Colonic mucosa (tissue), 4 donors: Measurements from ENCODE around the gene FLT1. TPM values are rescaled to one million over a fixed set of nuclear protein-coding genes. Genes with fewer than 3 reads are reported as not detected.

ENCODE experiments used
- DNase-seq: peaks from one replicate; pipeline ENCODE4 v3.0.0-alpha.2; 2020
- H3K27ac ChIP-seq: fragments of 200-600 bp; one replicate; pipeline ENCODE4 v1.8.0; 2021
- H3K27me3 ChIP-seq: fragments of 200-600 bp; one replicate; pipeline ENCODE4 v1.8.0; 2021
- H3K36me3 ChIP-seq: fragments of 200-600 bp; one replicate; pipeline ENCODE4 v1.8.0; 2021
- H3K4me1 ChIP-seq: fragments of 200-600 bp; one replicate; pipeline ENCODE4 v1.8.0; 2021; ENCODE audit warnings: mild to moderate bottlenecking
- H3K4me3 ChIP-seq: fragments of 200-600 bp; one replicate; pipeline ENCODE4 v1.8.0; 2021
- H3K9ac ChIP-seq, 2 donors: one replicate each; pipeline ENCODE4 v1.7.0; 2013; ENCODE audit warnings: control low read depth in 2 of 2, low read depth in 2 of 2, low read length in 2 of 2
- H3K9me3 ChIP-seq: fragments of 200-600 bp; one replicate; pipeline ENCODE4 v1.8.0; 2021
- intact Hi-C: fragments of 100-400 bp; cut with DNase I; formaldehyde crosslinking; loops from one replicate; pipeline ENCODE4 v1.14.1; 2022
- total RNA-seq, 2 donors: library from RNA; stranded (reverse); fragmentation: NEBNext Ultra II Directional in 1 of 2; extraction: Animal tissue kit (Norgen Biotek cat#: 25700) in 1 of 2; gene quantifications; one replicate each; pipeline ENCODE4 v1.2.1, GENCODE V29; 2021
- TF ChIP-seq, protein P1 (sequence below): fragments of 200-600 bp; IDR thresholded peaks from one replicate; pipeline ENCODE4 v1.8.0; 2022; ENCODE audit warnings: antibody characterized with exemption, mild to moderate bottlenecking
- donor health status: healthy.
- donor health status: DM: no; HTN: no; CAD: no.
- donor health status: DM: no; HTN: no; CAD: no.

The FLT1 gene
- total RNA-seq, 2 donors from 2014 or later = 4.7 to 16.6 TPM

DNA sequence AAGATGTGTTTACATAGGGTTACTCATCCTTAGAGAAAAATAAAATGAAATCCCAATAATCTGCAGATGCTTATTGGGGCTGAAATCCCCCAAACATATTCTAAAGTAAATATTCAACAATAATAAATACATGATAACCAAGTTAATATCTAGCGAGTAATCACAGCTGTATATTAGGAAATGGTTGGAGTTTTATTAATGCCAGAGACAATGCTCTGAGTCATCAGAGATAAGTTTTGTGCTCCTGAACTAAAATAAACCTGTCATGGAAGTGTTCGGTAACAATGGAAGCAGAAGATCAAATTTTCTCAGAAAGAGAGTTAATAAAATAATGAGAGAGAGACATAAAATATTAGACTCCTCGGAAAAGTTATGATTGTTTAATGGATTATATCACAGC is 31.4 kb downstream of the FLT1 start:
- no peak overlapping the region for H3K4me3 ChIP-seq
- no peak for DNase-seq
- H3K27ac ChIP-seq = no peak overlapping the region
- H3K4me1 ChIP-seq = peaks cover 5% of the 10 kb centered on the region
- TF ChIP-seq, protein P1, sequence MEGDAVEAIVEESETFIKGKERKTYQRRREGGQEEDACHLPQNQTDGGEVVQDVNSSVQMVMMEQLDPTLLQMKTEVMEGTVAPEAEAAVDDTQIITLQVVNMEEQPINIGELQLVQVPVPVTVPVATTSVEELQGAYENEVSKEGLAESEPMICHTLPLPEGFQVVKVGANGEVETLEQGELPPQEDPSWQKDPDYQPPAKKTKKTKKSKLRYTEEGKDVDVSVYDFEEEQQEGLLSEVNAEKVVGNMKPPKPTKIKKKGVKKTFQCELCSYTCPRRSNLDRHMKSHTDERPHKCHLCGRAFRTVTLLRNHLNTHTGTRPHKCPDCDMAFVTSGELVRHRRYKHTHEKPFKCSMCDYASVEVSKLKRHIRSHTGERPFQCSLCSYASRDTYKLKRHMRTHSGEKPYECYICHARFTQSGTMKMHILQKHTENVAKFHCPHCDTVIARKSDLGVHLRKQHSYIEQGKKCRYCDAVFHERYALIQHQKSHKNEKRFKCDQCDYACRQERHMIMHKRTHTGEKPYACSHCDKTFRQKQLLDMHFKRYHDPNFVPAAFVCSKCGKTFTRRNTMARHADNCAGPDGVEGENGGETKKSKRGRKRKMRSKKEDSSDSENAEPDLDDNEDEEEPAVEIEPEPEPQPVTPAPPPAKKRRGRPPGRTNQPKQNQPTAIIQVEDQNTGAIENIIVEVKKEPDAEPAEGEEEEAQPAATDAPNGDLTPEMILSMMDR = no peak
- no peaks in the 10 kb centered on the region for H3K27me3 ChIP-seq
- intact Hi-C loops = no loop called here
- no peaks in the 10 kb centered on the region for H3K36me3 ChIP-seq
- no peaks in the 10 kb centered on the region for H3K9me3 ChIP-seq
- no peak overlapping the region for H3K9ac ChIP-seq

DNA sequence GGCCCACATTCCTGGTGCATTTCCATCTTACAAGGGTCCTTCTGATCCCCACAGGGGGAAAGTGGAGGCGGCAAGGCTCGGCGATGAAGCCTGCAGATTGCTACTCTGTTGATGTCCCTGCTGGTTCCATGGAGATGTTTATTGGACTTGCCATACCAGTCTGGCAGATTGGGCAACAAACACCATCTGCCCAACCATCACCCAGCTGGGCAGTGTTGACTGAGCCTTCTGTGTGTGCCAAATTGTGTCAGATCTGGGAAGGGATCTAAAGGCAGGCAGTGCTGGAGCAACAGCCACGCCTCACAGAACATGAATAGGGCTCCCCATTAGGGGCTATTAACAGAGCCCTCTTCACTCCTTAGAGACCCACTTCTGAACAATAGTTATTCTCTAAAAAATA is 35.0 kb downstream of the FLT1 start:
- DNase-seq = no peak
- Histone ChIP-seq H3K9me3 (no peaks in the 10 kb centered on the region), H3K27me3 (no peaks in the 10 kb centered on the region), H3K4me1 (no peaks in the 10 kb centered on the region), H3K4me3 (no peak overlapping the region), H3K9ac (no peak overlapping the region), H3K36me3 (no peaks in the 10 kb centered on the region), H3K27ac (no peak overlapping the region)
- TF ChIP-seq, protein P1 = no peak
- intact Hi-C loops = no loop called here

DNA sequence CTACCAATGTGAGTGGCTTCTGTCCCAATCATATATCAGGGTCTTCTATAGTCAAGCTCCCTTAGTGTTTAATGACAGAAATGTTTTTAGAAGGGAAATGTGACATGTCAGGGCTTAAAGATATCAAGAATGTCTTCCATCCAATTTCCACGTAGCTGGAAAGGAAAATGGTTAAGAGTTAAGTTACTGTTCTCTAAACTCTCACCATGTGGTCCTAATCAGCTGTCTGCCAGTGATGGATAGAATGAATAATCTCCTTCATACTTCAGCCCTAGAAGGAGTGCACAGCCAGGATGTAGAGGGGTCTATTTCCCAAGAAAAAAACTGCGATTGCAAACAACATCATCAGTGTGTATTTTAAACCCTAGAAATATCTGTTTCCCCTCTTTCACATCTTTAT is 36.3 kb downstream of the FLT1 start:
- Histone ChIP-seq H3K9ac (no peak overlapping the region), H3K9me3 (no peaks in the 10 kb centered on the region), H3K4me1 (no peaks in the 10 kb centered on the region), H3K4me3 (no peak overlapping the region), H3K27ac (no peak overlapping the region), H3K27me3 (no peaks in the 10 kb centered on the region), H3K36me3 (no peaks in the 10 kb centered on the region)
- no peak for DNase-seq
- intact Hi-C loops = no loop called here
- TF ChIP-seq, protein P1 = no peak

DNA sequence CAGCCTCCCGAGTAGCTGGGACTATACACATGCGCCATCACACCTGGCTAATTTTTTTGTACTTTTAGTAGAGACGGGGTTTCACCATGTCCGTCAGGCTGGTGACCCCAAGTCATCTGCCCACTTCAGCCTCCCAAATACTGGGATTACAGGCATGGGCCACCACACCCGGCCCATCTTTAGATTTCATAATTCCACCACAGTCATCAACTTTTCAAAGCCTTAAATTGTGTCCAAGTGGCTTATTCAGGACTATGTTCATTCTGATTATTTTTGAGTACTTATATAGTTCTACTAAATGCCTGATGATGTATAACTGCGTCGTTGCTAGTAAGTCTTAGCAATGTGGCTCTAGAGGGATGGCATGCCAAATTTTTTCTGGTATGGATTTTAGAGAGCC is 36.9 kb downstream of the FLT1 start:
- H3K9ac ChIP-seq = no peak overlapping the region
- H3K9me3 ChIP-seq = no peaks in the 10 kb centered on the region
- DNase-seq = no peak
- no peak overlapping the region for H3K27ac ChIP-seq
- H3K4me3 ChIP-seq = no peak overlapping the region
- TF ChIP-seq, protein P1 = no peak
- no peaks in the 10 kb centered on the region for H3K4me1 ChIP-seq
- no peaks in the 10 kb centered on the region for H3K36me3 ChIP-seq
- intact Hi-C loops = no loop called here
- no peaks in the 10 kb centered on the region for H3K27me3 ChIP-seq

DNA sequence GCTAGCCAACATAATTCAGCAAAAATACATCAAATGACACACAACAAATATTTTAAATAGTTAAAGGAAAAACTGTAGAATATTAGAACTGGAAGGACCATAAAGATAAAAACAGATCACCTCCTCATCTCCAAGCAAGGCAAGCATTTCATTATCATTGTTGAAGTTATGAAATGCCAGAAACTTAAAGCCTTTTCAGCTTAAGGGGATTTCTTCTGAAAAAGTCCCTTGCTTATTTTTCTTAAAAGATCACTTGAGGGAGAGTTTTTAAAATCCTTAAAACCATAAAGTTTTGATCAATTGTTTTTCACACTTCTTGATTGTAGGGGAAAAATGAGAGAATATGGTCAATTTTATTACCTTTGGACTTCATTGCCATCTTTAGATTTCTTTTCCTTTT is 37.4 kb downstream of the FLT1 start:
- Histone ChIP-seq H3K27ac (no peak overlapping the region), H3K4me1 (no peaks in the 10 kb centered on the region), H3K4me3 (no peak overlapping the region), H3K9ac (no peak overlapping the region), H3K9me3 (no peaks in the 10 kb centered on the region), H3K27me3 (no peaks in the 10 kb centered on the region), H3K36me3 (no peaks in the 10 kb centered on the region)
- intact Hi-C loops = no loop called here
- TF ChIP-seq, protein P1 = no peak
- no peak for DNase-seq
